Activated CD8-positive, alpha-beta memory T cell treated with anti-CD3 and anti-CD28 coated beads for 1 hour (primary cell): ENCODE results near the gene EDNRA.
"Not testable (repeated sequence)": the region's sequence is repeated elsewhere in the genome, so short reads cannot be mapped to it uniquely, and the experiment has no call there.

Experiments
- DNase-seq, 2 donors: peaks; one replicate each; pipeline ENCODE4 v3.0.0-alpha.2; 2020; ENCODE audit warnings: low read depth in 1 of 2; ENCODE audit errors: extremely low read depth in 1 of 2

Gene EDNRA

DNA sequence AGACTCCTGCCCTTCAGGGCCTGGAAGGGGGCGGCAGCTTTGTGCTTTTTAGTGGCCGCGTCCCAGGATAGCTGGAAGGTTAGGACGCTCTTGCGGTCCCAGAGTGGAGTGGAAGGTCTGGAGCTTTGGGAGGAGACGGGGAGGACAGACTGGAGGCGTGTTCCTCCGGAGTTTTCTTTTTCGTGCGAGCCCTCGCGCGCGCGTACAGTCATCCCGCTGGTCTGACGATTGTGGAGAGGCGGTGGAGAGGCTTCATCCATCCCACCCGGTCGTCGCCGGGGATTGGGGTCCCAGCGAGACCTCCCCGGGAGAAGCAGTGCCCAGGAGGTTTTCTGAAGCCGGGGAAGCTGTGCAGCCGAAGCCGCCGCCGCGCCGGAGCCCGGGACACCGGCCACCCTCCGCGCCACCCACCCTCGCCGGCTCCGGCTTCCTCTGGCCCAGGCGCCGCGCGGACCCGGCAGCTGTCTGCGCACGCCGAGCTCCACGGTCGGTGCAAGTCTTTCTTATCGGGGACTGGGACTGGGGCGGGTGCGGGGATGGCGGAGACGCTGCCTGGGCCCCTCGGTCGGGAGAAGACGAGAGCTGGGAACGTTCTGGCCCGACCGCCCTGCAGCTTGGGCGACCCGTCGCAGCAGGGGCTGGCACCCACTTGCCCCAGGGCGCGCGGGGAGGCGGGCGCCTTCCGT lies at the start of gene EDNRA:
TSS of gene EDNRA (plus strand) at position 207 of the 686 bp plus-strand sequence. CDS start 4,585 bp downstream, outside the sequence.
- DNase-seq: no peak

DNA sequence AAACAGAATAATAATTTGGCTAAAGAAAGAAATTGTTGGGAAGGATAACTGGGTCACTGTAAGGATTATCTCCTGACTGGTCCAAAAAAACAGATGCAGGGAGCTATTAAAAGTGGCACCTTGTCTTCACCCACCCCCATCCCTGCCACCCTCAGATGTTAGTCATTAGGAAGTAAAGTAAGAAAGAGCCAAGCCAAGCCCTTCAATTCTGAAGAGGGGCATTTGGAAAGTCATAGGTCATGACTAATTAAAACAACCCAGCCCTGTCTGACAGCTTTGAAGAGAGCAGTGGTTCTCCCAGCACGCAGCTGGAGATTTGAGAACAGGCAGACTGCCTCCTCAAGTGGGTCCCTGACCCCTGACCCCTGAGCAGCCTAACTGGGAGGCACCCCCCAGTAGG lies 46.5 kb upstream of the EDNRA start:
- not testable (repeated sequence) for DNase-seq

DNA sequence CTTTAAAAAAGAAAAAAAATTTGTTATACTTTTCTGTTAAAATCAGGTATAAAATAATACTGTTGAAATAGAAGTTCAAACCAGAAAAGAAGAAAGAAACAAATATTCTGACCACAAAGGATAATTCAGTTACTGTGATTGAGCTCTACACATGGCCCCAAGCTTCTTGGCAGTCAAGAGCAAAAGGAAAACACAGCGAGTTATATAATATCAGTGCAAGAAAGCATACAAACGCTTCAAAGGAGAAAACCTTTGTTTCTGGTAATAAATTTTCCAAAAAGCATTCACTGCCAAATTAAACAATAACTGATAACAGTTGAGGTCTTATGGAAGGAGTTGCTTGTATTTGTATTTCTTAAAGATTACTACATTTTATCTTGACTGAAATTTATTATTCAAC lies 40.5 kb upstream of the EDNRA start:
- no peak for DNase-seq

GRCh38 chr4:147447786-147448185 lies 33.1 kb upstream of the EDNRA start:
- DNase-seq: no peak

DNA sequence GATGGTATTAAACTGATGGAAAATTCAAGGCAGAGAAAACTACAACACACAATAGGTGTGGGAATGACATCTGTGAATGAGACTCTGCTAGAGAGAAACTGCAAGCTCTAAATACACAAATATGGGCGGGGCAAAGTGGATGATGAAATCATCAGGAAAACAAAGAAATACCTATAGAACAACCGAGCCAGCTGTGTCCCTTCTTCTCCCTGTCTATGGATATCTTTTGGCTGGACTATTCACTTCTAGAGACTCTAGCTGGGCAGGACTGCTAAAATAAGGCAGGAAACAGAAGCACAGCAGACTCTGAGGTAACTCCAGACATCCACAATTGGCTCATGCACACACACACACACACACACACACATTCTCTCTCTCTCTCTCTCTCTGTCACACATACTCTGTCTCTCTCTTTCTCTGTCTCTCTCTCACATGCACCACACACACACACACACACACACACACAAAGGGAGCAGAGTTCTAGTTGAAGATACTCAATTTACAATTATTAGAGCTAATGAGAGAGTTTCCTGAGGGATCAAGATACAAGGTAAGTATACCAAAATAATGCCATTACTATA lies 27.2 kb upstream of the EDNRA start:
- no peak for DNase-seq

GRCh38 chr4:147456706-147457105 lies 24.2 kb upstream of the EDNRA start:
- DNase-seq: no peak

DNA sequence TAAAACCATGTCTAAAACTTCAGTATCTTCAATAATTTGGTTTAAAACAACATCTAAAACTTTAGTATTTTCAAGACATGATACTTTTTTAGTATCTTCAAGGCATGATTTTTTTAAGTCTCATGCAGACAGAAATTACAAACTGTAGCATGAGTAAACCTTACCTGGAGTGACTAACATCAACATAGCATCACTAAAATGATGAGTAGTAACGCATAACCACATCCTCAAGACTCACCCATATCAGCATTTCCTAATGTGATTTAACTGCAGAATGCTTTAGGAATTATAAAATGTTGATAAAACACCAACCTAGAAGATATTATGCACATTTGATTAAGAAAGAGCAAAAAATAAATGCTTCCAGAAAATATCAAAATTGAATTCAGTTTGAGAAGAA lies 19.7 kb upstream of the EDNRA start:
- DNase-seq: no peak

DNA sequence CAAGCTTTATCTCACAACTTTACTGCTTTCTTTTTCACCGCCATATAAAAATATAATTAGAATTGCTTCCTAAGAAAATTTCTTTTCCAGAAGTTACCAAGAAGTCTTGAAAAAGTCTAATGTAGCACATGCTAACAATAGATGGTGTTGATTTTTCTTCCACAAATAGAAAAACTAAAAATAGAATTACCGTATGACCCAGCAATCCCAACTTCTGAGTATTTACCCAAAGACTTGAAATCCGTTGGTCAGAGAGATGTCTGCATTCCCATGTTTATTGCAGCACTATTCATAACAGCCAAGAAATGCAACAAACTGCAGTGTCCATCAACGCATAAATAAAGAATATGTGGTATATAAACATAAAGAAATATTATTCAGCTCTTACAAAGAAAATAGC lies 17.8 kb upstream of the EDNRA start:
- no peak for DNase-seq

GRCh38 chr4:147465461-147465860 lies 15.4 kb upstream of the EDNRA start:
- DNase-seq: no peak

DNA sequence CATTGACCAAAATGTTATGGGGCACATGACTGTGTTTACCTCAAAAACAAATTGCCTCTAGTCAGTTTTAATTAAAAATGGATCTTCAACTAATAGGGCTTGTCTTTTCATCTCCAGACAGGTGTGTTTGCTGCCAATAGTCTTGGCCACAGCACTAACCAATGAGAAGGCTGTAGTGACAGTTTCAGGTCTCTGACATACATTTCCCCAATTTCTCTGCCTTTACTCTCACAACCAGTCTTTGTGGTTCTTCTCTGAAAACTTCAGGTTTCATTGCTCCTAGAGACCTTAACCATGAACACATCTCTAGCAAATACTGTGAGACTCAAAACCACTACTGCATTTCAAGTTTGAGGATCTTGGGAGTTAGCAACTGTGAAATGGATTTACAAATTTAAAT lies 3.5 kb upstream of the EDNRA start:
- DNase-seq: no peak

- no peak for DNase-seq
These were observed 1.5 kb upstream of the EDNRA start for GRCh38 chr4:147479376-147479775.

DNA sequence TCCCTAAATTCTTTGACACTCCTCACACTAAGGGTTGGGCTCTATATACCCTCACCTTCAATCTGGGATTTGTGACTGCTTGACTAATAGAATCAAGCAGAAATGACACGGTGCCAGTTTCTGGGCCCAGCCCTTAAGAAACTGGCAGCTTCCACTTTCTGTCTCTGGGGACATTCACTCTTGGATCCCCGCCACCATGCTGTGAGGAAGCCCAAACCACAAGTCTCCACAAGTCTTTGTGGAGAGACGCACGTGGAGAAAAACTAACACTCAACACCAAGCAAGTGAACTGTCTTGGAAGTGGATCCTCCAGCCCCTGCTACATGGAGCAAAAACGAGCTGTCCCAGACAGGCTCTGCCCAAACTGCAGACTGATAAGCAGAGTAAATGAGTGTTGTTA lies 1.1 kb upstream of the EDNRA start:
- DNase-seq: no peak

DNA sequence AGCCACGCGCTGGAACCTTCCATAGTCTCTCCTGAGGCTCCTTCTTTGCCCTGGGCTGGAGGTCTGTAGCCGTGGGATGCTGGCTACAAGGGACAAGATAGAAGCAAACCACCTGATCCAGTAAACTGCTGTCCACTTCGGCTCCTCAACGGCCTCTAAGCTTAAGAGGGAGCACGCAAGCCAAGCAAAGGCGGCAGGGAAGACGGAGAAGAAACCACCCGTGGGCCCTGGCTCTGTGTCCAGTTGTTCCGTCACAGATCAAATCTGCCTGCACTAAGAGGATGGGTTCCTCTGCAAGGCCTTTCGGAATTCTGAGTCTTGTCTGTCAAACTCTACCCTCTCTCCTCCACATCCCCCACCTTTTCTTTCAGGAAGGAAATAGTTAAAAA lies 401 bp upstream of the EDNRA start:
- DNase-seq: no peak

DNA sequence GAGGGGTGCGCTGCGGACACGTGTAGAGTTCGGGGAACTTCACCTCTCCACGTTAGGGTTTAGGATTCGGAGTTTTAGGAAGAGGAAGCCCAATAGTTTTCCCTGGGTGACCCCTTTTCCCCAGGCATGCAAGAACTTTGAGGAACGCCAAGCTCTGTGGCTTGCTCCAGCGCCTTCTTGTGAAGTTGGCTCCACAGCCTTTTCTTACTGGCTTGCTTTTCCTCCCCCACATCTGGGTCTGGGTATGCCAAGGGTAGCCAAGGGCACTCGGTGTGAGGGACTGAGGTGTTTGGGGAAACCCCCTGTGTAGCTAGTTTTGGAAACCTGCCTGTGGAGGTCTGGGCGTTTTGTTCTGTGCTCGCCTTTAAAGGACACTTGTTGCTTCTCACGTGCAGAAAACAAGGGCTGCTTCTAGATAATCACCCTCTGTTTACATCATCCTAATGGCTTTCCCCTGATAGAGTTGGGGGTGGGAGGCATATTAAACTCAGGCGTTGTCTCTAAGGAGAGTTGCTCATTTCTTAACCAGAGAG lies 746 bp downstream of the EDNRA start:
- DNase-seq: no peak

DNA sequence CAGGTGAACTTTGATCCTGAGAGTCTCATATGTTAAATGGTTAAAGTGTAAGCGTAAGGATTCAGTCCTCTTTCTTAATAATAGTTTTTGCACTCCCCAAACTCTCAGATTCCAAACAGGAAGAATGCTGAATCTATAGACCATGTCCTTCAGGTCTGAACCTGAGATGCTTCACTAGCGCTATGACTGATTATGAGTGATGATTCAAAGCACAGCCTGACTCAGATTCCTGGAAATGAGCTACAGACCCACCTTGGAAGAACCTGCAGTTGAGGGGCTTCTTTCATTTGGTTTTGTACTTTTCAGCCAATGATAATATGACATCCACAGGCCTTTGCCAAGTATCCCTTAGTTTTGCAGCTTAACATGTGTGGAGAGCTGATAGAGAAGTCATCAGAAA lies 1.4 kb downstream of the EDNRA start:
- no peak for DNase-seq

DNA sequence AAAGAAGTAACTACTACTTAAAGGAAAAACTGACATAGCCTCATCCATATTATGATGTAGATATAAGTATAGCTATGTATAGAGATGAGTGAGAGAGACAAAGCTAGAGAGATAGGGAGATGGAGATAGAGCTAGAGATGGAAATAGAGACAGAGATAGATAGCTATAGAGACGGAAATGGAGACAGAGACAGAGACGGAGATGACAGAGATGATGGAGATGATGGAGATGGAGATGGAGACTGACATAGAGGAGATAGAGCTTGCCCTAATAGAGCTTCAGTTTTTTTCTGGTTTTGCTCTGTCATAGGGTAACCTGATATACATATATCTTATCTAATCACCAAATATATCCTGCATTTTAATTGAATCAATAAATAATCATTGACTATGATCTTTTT lies 4.3 kb downstream of the EDNRA start:
- DNase-seq: no peak

- no peak for DNase-seq
These were observed 6.7 kb downstream of the EDNRA start for GRCh38 chr4:147487616-147488015.

DNA sequence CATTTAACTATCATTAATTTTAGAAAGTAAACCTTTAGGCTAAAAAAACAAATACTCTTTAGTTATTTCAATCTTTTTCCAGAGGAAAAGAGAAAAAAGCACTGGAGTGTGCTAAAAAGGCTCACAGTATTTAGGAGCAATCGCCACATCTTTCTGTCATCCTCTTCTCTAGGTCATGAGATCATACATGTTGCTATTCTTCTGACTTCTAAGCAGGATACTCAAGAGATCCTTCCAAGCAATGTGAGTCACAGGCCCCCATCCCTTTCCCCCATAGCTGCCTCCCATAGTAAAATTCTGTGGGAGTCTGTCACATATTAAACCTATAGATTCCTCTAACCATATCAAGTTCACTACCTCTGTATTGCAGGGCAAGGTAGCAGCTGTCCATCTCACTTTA lies 7.7 kb downstream of the EDNRA start:
- DNase-seq: no peak

- DNase-seq: no peak
These were observed 10.2 kb downstream of the EDNRA start for GRCh38 chr4:147491086-147491485.

DNA sequence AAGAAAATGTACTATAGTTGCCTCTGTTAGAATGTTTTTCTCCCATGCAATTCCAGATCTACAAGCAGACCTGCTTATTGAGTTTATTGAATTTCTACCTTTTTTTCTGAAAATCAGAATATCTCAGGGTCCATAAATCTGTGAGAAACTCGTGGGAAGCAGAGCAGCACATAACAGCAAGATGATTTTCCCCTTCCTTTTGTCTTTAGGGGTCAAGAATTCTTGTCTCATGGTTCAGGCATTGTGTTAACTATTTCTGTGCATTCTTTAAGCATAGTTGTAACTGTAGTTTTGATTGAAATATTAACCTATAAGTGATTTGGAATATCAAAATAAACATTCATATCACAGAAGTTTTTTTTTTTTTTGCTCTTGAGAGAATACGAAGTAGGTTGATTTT lies 11.4 kb downstream of the EDNRA start:
- DNase-seq: no peak

GRCh38 chr4:147492761-147493160 lies 11.9 kb downstream of the EDNRA start:
- DNase-seq: no peak

GRCh38 chr4:147493307-147493706 lies 12.4 kb downstream of the EDNRA start:
- no peak for DNase-seq

GRCh38 chr4:147494301-147494700 lies 13.4 kb downstream of the EDNRA start:
- no peak for DNase-seq
